Hepatocyte (in vitro differentiated cells): Measurements from ENCODE around the gene LAMC2. TPM values are rescaled to one million over a fixed set of nuclear protein-coding genes. Genes with fewer than 3 reads are reported as not detected.

Experiments used
- DNase-seq: peaks from one replicate; pipeline ENCODE4 v3.0.0-alpha.2; 2016; ENCODE audit warnings: low spot score
- H2AFZ ChIP-seq: fragments of 200-600 bp; sonication (generic); 2 replicates; pipeline ENCODE4 v1.6.0; 2016; ENCODE audit warnings: antibody characterized with exemption, mild to moderate bottlenecking
- H3K27ac ChIP-seq: fragments of 200-600 bp; sonication (generic); 2 replicates; pipeline ENCODE4 v1.5.1; 2016; ENCODE audit warnings: mild to moderate bottlenecking
- H3K27me3 ChIP-seq: fragments of 200-600 bp; sonication (generic); 2 replicates; pipeline ENCODE4 v1.6.1; 2016
- H3K36me3 ChIP-seq: fragments of 200-600 bp; sonication (generic); replicated peaks from 2 replicates; pipeline ENCODE4 v1.5.1; 2016; ENCODE audit warnings: low read depth; ENCODE audit not compliant: insufficient read depth
- H3K4me1 ChIP-seq: fragments of 200-600 bp; sonication (generic); 2 replicates; pipeline ENCODE4 v1.5.1; 2016; ENCODE audit warnings: mild to moderate bottlenecking, moderate library complexity; ENCODE audit not compliant: insufficient read depth
- H3K4me2 ChIP-seq: fragments of 200-600 bp; sonication (generic); 2 replicates; pipeline ENCODE4 v1.6.0; 2016
- H3K4me3 ChIP-seq: fragments of 200-600 bp; sonication (generic); 2 replicates; pipeline ENCODE4 v1.5.1; 2016; ENCODE audit warnings: mild to moderate bottlenecking
- H3K79me2 ChIP-seq: fragments of 200-600 bp; sonication (generic); 2 replicates; pipeline ENCODE4 v1.6.0; 2017; ENCODE audit warnings: mild to moderate bottlenecking
- H3K9me2 ChIP-seq: fragments of 200-600 bp; sonication (generic); replicated peaks from 2 replicates; pipeline ENCODE4 v1.6.0; 2017; ENCODE audit warnings: mild to moderate bottlenecking; ENCODE audit not compliant: insufficient read depth
- H3K9me3 ChIP-seq: fragments of 200-600 bp; sonication (generic); 2 replicates; pipeline ENCODE4 v1.5.1; 2016; ENCODE audit warnings: low read depth, mild to moderate bottlenecking
- H4K20me1 ChIP-seq: fragments of 200-600 bp; sonication (generic); 2 replicates; pipeline ENCODE4 v1.6.0; 2016; ENCODE audit warnings: mild to moderate bottlenecking; ENCODE audit not compliant: insufficient read depth, poor library complexity, severe bottlenecking
- EZH2 ChIP-seq: fragments of 200-600 bp; sonication (generic); IDR thresholded peaks from 2 replicates; pipeline ENCODE4 v1.6.1; 2016; ENCODE audit warnings: antibody characterized with exemption, mild to moderate bottlenecking, borderline replicate concordance
- EZH2phosphoT487 ChIP-seq: fragments of 200-600 bp; sonication (generic); IDR thresholded peaks from one replicate; pipeline ENCODE4 v1.6.1; 2018; ENCODE audit warnings: antibody characterized with exemption, mild to moderate bottlenecking, low read depth, moderate library complexity; ENCODE audit not compliant: unreplicated experiment, severe bottlenecking
- WGBS: methylation state at CpG from one replicate; pipeline ENCODE4 v1.1.6; 2016; ENCODE audit warnings: low lambda C conversion rate; ENCODE audit errors: missing lambda C conversion rate; 5-methylcytosine and 5-hydroxymethylcytosine counted together
- polyA plus RNA-seq: library from polyadenylated mRNA; unstranded; fragments of >200 nt; fragmentation: Nextera tagmentation; extraction: Ambion mirVana; gene quantifications from 2 replicates; pipeline ENCODE4 v1.2.1, GENCODE V29; 2016
- total RNA-seq: library from RNA; depleted of rRNA; stranded (reverse); fragments of >200 nt; gene quantifications from 2 replicates; pipeline ENCODE4 v1.2.3, GENCODE V29; 2014
- TF ChIP-seq, protein P1 (sequence below): fragments of 200-600 bp; sonication (generic); IDR thresholded peaks from 2 replicates; pipeline ENCODE4 v1.5.1; 2016; ENCODE audit warnings: antibody characterized with exemption, mild to moderate bottlenecking; ENCODE audit not compliant: poor library complexity

Gene LAMC2
- total and polyA plus RNA-seq, 2 experiments from 2014 or later, result 45.3 to 76.3 TPM

DNA sequence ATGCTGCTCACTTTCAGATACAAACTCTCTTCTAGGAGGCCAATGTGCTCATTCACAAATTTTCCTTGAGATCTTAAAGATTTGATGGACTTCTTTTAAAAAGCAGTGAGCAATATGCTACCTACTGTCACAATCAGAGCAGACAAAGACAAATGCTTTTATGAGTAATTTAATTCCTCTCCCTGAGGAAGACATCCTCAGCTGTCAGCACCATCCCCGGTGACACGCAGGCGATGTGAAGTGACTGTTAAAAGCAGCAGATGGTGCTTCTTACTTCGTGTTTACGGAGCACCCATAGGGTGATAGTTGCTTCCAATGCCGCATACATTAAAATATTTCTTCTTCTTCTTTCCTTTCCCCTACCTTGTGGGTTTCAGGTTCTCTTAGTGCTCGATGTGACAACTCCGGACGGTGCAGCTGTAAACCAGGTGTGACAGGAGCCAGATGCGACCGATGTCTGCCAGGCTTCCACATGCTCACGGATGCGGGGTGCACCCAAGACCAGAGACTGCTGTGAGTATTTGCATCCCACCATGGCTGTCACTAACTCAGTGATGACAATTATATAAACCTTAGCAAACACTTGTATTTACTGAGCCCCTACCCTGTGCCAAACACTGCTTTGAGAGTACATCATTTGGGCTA is 29.1 kb downstream of the LAMC2 start:
- Histone ChIP-seq H3K4me3 (no peak overlapping the region), H3K4me2 (no peak overlapping the region), H3K27ac (no peak overlapping the region), H3K79me2 (no peaks in the 10 kb centered on the region), H4K20me1 (no peaks in the 10 kb centered on the region), H3K36me3 (no peaks in the 10 kb centered on the region), H3K27me3 (no peaks in the 10 kb centered on the region), H3K9me2 (no peaks in the 10 kb centered on the region), H3K9me3 (no peaks in the 10 kb centered on the region), H3K4me1 (no peaks in the 10 kb centered on the region), H2AFZ (no peak overlapping the region)
- 72% methylated on average over 13 of the region's 13 CpGs for WGBS
- no peak for DNase-seq
- TF ChIP-seq, protein P1, sequence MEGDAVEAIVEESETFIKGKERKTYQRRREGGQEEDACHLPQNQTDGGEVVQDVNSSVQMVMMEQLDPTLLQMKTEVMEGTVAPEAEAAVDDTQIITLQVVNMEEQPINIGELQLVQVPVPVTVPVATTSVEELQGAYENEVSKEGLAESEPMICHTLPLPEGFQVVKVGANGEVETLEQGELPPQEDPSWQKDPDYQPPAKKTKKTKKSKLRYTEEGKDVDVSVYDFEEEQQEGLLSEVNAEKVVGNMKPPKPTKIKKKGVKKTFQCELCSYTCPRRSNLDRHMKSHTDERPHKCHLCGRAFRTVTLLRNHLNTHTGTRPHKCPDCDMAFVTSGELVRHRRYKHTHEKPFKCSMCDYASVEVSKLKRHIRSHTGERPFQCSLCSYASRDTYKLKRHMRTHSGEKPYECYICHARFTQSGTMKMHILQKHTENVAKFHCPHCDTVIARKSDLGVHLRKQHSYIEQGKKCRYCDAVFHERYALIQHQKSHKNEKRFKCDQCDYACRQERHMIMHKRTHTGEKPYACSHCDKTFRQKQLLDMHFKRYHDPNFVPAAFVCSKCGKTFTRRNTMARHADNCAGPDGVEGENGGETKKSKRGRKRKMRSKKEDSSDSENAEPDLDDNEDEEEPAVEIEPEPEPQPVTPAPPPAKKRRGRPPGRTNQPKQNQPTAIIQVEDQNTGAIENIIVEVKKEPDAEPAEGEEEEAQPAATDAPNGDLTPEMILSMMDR, result no peak
- TF ChIP-seq EZH2, result no peak
- TF ChIP-seq EZH2phosphoT487, result no peak

DNA sequence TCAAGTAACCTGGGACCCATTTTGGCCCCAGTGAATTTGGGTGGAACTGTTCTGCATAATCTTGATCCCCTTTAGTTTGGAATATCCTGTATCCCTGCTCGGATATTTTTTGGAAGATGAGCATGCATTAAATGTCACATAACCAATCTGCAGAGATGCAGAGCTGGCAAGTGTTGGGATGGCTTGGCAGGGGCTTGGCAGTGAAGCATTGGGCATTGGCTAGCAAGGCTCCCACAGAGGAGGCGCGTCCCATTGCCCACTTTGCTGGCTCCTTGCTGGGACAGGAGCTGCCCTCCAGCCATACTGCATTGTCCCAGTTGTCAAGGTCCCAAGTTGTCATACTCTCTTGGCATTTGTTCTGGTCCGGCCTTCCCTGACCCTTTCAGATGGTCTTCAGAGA is 29.9 kb downstream of the LAMC2 start:
- Histone ChIP-seq H3K27me3 (no peaks in the 10 kb centered on the region), H3K36me3 (no peaks in the 10 kb centered on the region)

DNA sequence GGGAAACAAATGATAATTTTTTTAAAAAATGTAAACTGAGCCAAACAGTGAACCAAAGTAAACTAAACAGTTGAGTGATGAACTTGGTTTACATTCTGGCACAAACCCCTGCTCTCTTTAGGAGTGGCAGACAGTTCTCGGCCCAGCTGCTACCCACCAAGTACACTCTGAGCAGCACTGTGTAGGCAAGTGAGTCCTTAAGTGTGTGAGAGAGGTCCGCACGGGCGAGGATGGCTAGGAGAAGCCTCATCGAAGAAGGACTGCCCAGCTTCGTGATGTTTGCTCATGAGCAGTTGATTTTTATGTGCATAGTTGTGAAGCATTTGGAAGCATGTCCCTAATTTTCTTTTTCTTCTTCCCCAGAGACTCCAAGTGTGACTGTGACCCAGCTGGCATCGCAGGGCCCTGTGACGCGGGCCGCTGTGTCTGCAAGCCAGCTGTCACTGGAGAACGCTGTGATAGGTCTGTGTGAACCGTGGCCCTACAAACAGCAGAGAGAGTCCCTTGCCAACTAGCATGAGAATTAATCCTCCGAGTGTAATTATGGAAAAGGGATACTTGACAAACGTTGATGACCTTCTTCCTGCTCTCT is 32.1 kb downstream of the LAMC2 start:
- no peak overlapping the region for H3K4me3 ChIP-seq
- no peak overlapping the region for H2AFZ ChIP-seq
- H3K27me3 ChIP-seq, result no peaks in the 10 kb centered on the region
- H3K9me2 ChIP-seq, result no peaks in the 10 kb centered on the region
- no peaks in the 10 kb centered on the region for H3K9me3 ChIP-seq
- no peaks in the 10 kb centered on the region for H4K20me1 ChIP-seq
- 84% methylated on average over 14 of the region's 14 CpGs for WGBS
- H3K79me2 ChIP-seq, result no peaks in the 10 kb centered on the region
- no peak overlapping the region for H3K27ac ChIP-seq
- no peaks in the 10 kb centered on the region for H3K36me3 ChIP-seq
- TF ChIP-seq, protein P1, result no peak
- TF ChIP-seq EZH2, result no peak
- no peak for TF ChIP-seq EZH2phosphoT487
- H3K4me1 ChIP-seq, result no peaks in the 10 kb centered on the region
- no peak for DNase-seq
- no peak overlapping the region for H3K4me2 ChIP-seq

More for the DNA sequence above, 29.9 kb downstream of the LAMC2 start:
- Histone ChIP-seq H3K4me1 (no peaks in the 10 kb centered on the region), H4K20me1 (no peaks in the 10 kb centered on the region), H3K9me3 (no peaks in the 10 kb centered on the region), H3K79me2 (no peaks in the 10 kb centered on the region), H3K27ac (no peak overlapping the region), H3K4me2 (no peak overlapping the region), H3K4me3 (no peak overlapping the region), H3K9me2 (no peaks in the 10 kb centered on the region), H2AFZ (no peak overlapping the region)
- DNase-seq, result no peak
- WGBS, result 97% methylated on average over 4 of the region's 4 CpGs
- TF ChIP-seq EZH2phosphoT487 (no peak), EZH2 (no peak)
- TF ChIP-seq, protein P1, result no peak
